HG03066 (cell line): ENCODE data around the gene GPN3.
"Not testable (repeated sequence)": the region's sequence is repeated elsewhere in the genome, so short reads cannot be mapped to it uniquely, and the experiment has no call there.

Experiments
- ATAC-seq: cut with Tn5 transposase; IDR thresholded peaks from one replicate; pipeline ENCODE4 v1.9.1; 2021; ENCODE audit warnings: low read depth; ENCODE audit not compliant: unreplicated experiment

The GPN3 gene

GRCh38 chr12:110468214-110469048 lies at the start of gene GPN3, which contains the start of gene FAM216A:
TSS of gene GPN3 (minus strand) at chr12:110468257. CDS start at chr12:110468203, 54 bp downstream.
TSS of gene FAM216A (plus strand) at chr12:110468845. CDS start at chr12:110468876, 31 bp downstream.
- peak; percentile 75 for ATAC-seq

GRCh38 chr12:110516995-110517394 lies 48.9 kb upstream of the GPN3 start:
- no peak for ATAC-seq

GRCh38 chr12:110514363-110514762 lies 46.3 kb upstream of the GPN3 start:
- ATAC-seq, result no peak

- no peak for ATAC-seq
Measured at GRCh38 chr12:110513842-110514241, 45.8 kb upstream of the GPN3 start.

GRCh38 chr12:110508071-110508586 lies 40.1 kb upstream of the GPN3 start:
- no peak for ATAC-seq

GRCh38 chr12:110505332-110505731 lies 37.3 kb upstream of the GPN3 start:
- ATAC-seq, result no peak

GRCh38 chr12:110503432-110503831 lies 35.4 kb upstream of the GPN3 start:
- no peak for ATAC-seq

- peak; percentile 93 for ATAC-seq
Measured at GRCh38 chr12:110501752-110502738, 34.0 kb upstream of the GPN3 start, which contains the start of the genes RAD9B and VPS29. TSS of gene RAD9B (plus strand) at chr12:110502331. CDS start at chr12:110502338, 7 bp downstream. TSS of gene VPS29 (minus strand) at chr12:110502111. CDS start at chr12:110502051, 60 bp downstream.

- ATAC-seq, result peak; percentile 20
Measured at GRCh38 chr12:110501399-110501751, 33.3 kb upstream of the GPN3 start.

GRCh38 chr12:110498984-110499706 lies 31.1 kb upstream of the GPN3 start:
- no peak for ATAC-seq

- ATAC-seq, result no peak
Measured at GRCh38 chr12:110475426-110475825, 7.4 kb upstream of the GPN3 start.

- ATAC-seq, result no peak
Measured at GRCh38 chr12:110467847-110468213, 227 bp downstream of the GPN3 start.

- ATAC-seq, result no peak
Measured at GRCh38 chr12:110466791-110467190, 1.3 kb downstream of the GPN3 start.

- ATAC-seq, result not testable (repeated sequence)
Measured at GRCh38 chr12:110465765-110466164, 2.3 kb downstream of the GPN3 start.

- ATAC-seq, result no peak
Measured at GRCh38 chr12:110465024-110465423, 3.0 kb downstream of the GPN3 start.

- not testable (repeated sequence) for ATAC-seq
Measured at GRCh38 chr12:110461189-110461588, 6.9 kb downstream of the GPN3 start.

GRCh38 chr12:110458756-110459155 lies 9.3 kb downstream of the GPN3 start:
- no peak for ATAC-seq

- no peak for ATAC-seq
Measured at GRCh38 chr12:110453569-110454296, 14.3 kb downstream of the GPN3 start.

GRCh38 chr12:110451263-110451662 lies 16.8 kb downstream of the GPN3 start:
- ATAC-seq, result no peak
